ENCODE measurements around the gene NMS.

DNA sequence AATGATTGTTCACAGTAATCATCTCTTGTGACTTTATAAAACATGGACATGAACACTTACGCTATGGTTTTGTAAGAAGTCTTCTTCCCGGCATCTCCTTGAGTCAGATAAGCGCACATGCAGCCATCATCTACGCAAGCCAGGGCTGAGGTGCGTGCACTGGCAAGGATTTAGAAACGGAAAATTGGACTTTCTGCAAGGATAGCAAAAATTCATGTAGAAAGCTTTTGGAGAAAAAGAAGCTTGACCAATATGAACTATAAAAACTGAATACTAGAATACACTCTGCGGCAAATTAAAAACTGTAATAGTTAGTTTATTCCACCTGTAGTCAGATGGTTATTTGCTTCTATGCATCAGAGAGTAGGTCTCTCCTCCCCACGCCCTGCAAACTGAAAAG lies 6.3 kb downstream of the NMS start:
- TF ChIP-seq, protein P1, sequence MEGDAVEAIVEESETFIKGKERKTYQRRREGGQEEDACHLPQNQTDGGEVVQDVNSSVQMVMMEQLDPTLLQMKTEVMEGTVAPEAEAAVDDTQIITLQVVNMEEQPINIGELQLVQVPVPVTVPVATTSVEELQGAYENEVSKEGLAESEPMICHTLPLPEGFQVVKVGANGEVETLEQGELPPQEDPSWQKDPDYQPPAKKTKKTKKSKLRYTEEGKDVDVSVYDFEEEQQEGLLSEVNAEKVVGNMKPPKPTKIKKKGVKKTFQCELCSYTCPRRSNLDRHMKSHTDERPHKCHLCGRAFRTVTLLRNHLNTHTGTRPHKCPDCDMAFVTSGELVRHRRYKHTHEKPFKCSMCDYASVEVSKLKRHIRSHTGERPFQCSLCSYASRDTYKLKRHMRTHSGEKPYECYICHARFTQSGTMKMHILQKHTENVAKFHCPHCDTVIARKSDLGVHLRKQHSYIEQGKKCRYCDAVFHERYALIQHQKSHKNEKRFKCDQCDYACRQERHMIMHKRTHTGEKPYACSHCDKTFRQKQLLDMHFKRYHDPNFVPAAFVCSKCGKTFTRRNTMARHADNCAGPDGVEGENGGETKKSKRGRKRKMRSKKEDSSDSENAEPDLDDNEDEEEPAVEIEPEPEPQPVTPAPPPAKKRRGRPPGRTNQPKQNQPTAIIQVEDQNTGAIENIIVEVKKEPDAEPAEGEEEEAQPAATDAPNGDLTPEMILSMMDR (conservative IDR thresholded peaks at IDR 0.05; ENCODE audit: low read depth, low read length), result no peak
- no peak for TF ChIP-seq EZH2 (IDR thresholded peaks at IDR 0.05; ENCODE audit: low read length, unreplicated experiment)
- no peak for TF ChIP-seq EZH2phosphoT487 (IDR thresholded peaks at IDR 0.05; ENCODE audit: borderline replicate concordance, low read length)

All from PC-3 (cell line).